IPS-NIHi7 (cell line): ENCODE measurements around the gene NR1I3.
"Not testable (repeated sequence)": the region's sequence is repeated elsewhere in the genome, so short reads cannot be mapped to it uniquely, and the experiment has no call there.

ENCODE experiments used
- DNase-seq: peaks from one replicate; pipeline ENCODE4 v3.0.0; 2012; ENCODE audit warnings: mixed read lengths; ENCODE audit errors: extremely low spot score

Gene NR1I3

DNA sequence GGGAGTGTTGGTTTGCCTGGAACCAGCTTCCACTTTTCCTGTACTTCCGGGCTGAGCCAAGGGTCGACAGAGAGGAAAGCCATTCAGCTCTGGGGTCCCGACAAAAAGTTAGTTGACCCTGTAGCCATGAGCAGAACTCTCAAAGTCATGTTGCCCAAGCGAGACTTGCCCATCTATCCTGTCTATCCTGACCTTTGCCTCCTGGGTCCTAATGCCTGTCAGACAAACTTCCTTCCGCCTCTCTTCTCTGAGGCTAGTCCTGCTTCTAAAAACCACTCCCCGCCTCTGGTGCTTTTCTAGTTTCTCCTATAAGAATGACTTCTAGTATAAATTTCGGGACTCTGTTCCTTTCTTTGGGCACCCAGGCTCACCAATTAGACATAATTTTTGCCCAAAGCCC is 12.8 kb upstream of the NR1I3 start:
- DNase-seq: no peak

DNA sequence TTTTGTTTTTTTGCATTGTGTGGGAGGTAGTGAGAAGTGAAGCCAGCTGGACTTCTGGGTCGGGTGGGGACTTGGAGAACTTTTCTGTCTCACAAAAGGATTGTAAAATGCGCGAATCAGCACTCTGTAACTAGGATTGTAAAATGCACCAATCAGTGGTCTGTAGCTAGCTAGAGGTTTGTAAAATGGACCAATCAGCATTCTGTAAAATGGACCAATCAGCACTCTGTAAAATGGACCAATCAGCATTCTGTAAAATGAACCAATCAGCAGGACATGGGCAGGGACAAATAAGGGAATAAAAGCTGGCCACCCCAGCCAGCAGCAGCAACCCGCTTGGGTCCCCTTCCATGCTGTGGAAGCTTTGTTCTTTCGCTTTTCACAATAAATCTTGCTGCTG is 12.1 kb upstream of the NR1I3 start:
- DNase-seq: not testable (repeated sequence)

- no peak for DNase-seq
Measured at GRCh38 chr1:161244888-161245287, 6.9 kb upstream of the NR1I3 start.

- DNase-seq: no peak
Measured at GRCh38 chr1:161242313-161242712, 4.3 kb upstream of the NR1I3 start.

DNA sequence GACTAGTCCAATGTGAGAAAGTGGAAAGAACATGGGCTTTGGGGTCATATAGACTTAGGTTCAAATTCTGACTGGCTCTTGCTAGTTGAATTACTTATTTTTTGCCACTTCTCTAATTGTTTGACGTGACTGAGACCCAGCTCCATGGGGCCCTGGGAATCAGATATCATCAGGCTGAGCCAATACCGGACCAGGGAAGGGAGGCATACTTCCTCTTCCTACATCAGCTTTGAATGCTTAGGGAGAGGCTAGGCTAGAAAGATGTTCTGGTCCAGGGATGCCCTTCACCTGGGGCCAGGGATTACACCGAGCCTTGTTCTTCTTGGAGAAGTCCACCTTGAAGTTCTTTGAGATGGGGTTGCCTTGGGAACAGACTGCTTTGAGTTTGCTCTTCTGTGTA is 3.7 kb upstream of the NR1I3 start:
- DNase-seq: no peak

DNA sequence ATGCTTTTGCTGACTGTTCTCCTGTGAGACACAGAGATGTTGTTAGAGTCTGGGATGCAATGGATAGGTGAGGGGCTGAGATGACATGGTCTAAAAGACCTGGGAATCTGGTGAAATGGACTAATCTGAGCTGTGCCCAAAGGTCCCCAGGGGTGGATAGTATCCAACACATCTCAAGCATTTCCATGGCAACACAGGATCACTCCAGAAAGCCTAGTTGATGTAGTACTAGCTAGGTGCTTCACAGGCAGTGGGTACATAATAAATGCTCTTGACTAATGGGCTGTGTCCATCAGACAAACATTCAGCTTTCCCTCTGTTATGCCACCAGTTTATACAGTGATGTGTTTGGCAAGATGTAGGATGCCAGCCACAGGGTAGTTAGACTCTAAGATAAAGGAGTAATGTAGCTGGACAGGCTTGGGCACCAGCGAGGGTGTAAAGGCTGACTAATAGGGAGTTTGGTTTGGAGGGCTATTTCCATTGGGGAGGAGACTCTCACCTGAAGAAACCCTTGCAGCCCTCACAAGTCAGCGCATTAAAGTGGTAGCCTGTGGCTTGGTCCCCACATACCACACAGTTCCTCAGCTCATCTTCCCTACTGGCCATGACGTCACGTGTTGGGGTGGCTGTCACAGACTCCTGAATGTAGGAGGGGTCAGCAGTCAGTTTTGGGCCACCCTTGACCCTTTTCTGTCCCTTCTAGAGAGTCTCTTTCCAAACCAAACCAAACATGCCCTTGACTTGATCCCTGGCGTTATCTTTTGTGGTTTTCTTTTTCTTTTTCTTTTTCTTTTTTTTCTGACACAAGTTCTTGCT is 1.8 kb downstream of the NR1I3 start:
- DNase-seq: no peak

DNA sequence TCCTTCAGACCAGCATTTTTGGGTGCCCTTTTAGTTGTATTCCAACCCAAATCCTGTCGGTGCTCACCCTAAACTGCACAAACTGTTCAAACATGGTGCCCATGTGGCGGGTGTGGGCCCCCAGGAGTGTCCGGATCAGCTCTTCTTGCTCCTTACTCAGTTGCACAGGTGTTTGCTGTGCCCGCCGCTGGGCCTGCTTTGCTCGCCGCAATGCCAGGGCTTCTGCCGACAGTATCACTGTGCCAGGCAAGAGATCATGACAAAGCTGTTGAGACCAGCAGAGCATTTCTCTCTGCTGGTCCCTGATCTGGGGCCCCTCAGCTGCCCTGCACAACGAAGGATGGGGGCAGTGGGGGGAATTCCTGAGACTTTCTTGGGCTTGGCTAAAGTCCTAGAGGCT is 4.9 kb downstream of the NR1I3 start:
- no peak for DNase-seq

DNA sequence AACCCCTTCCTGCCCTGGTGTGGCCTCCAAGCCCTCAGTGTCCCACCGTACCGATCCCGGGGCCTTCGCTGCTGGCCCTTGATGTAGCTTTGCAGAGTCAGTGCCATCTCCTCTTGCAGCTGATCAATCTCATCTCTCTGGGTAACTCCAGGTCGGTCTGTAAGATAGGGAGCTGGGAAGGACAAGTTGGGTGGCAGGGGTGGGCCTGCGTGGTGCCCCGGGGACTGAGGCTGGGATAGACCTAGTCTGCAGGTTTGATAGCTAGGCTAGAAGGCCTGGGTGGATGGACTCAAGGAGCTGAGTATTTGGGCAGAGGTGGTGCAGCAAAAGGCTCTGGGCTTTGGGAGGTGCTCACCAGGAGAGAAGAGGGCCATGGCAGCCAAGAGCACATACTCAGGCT is 7.2 kb downstream of the NR1I3 start:
- no peak for DNase-seq

GRCh38 chr1:161229896-161230295 is 8.1 kb downstream of the NR1I3 start:
- peak; percentile 38 for DNase-seq

DNA sequence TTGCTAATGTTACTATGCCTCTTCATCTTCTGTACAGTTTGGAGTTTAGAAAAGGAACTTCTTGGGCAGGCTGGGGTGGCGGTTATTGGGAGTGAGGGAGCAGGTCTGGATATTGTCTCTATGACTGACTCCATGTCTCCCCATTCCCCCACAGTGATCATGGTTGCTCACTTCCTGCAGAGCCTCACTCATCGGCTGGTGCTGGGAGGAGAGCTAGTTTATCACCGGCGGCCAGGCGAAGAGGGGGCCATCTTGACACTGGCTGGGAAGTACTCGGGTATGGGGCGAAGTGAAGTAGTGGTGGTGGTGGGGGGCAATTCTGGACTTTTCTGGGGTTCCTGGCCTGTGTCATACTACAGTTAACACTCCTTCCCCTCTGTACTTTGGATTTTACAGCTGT is 10.0 kb downstream of the NR1I3 start:
- no peak for DNase-seq

GRCh38 chr1:161227196-161227871 is 10.7 kb downstream of the NR1I3 start:
- DNase-seq: peak; percentile 76

DNA sequence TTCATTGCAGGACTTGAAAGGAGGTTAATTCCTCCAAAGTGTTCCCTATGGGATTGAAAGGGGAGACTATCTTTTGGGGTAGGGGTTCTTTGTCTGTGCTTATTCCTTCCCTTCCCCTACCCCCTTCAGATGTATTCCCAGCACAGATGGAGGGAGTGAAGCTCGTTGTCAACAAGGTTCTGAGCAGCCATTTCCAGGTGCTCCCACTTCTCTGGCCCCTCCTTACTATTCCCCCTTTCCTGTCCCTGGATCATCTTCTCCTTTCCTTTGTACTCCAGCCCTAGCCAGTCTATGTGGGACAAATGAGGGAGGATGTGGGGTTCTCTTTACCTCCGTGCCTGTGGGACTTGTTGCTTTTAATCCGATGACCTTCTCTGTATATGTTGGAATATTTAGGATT is 11.2 kb downstream of the NR1I3 start:
- no peak for DNase-seq

- DNase-seq: no peak
Measured at GRCh38 chr1:161226320-161226711, 11.7 kb downstream of the NR1I3 start.

GRCh38 chr1:161225534-161226319 is 12.3 kb downstream of the NR1I3 start, which contains the start of gene TOMM40L:
Gene TOMM40L, plus strand, starts transcription at chr1:161226060. Its CDS starts 430 bp downstream, at chr1:161226490.
- peak; percentile 96 for DNase-seq

GRCh38 chr1:161225178-161225533 is 12.8 kb downstream of the NR1I3 start:
- DNase-seq: no peak

- DNase-seq: not testable (repeated sequence)
Measured at GRCh38 chr1:161224695-161225087, 13.3 kb downstream of the NR1I3 start.

DNA sequence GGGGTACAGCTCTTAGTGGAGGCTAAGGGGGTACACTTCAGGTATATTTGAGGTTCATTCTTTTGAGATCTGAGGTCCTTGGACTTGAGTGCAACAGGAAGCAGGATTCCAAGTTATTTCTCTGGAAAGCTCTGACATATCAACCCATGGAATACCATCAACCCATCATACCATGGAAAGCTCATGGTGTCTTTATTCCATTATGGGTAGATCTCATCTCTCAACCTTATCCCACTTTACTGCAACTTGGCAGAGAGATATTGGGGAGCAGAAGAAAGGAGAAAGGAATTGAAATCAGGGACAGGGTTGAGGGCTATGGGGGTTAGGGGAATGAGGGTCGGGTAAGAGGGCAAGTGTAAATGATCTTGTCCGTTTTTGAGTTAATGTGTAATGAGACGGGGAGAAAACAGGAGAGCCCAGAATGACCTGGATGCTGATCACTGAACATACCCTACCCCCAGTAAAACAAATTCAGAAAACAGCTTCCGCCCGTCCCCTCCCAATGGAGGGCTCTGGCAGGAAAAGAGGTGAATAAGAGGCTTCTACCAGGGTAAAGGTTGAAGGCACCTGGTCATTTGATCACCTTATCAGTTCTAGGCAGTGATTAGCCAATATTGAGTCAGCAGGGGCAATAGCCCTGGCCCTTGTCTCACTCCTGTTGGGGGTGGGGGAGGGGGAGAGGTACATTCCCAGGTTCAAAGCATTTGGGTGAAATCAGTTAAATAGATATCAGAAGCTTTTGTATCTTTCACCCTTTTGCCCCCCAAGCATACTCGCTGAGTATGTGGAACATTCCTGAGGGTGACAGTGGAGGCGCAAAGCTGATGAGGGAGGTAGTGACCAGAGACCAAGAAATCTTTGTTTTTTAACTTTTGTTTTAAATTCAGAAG is 14.0 kb downstream of the NR1I3 start:
- DNase-seq: no peak

- DNase-seq: no peak
Measured at GRCh38 chr1:161222175-161223019, 15.6 kb downstream of the NR1I3 start.

DNA sequence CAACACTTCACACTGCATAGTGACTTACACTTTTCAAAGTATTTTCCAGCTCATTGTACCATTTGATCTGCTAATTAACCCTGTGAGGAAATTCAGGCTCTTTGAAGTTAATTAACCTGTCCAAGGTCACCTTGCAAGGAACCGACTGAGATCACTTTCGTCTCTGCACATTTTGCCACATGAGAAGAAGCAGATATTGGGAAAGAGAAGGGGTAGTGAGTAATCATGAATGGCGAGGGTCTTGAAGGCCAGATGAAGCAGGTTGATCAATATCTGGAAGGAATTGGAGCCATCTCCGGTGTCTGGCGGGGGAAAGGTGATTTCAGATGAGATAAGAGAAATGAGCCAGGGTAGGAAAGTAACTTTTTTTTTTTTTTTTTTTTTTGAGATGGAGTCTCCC is 18.0 kb downstream of the NR1I3 start:
- DNase-seq: no peak

- no peak for DNase-seq
Measured at GRCh38 chr1:161219078-161219892, 18.7 kb downstream of the NR1I3 start.
